HG03575 (cell line): ENCODE data around the gene FBLN2.

ENCODE experiments used
- ATAC-seq: cut with Tn5 transposase; IDR thresholded peaks from one replicate; pipeline ENCODE4 v1.9.1; 2021; ENCODE audit not compliant: unreplicated experiment, insufficient number of reproducible peaks, low FRiP score; ENCODE audit errors: extremely low read depth

The FBLN2 gene

DNA sequence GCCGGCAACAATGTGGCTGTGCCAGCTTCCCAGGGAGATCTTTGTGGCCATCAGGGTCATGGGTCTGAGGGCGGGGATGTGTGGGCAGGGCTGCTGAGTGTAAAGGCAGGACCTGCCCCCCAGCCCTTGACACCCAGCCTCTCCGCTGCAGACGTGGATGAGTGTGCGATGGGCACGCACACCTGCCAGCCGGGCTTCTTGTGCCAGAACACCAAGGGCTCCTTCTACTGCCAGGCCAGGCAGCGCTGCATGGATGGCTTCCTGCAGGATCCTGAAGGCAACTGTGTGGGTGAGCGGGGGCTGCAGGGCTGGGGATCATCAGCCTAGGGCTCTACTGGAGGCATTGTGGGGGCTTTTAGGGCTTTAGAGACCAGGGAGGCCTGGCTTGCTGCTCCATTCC, 78.8 kb downstream of the FBLN2 start:
- ATAC-seq = no peak

- ATAC-seq = no peak
Observed at GRCh38 chr3:13628432-13628831, 79.5 kb downstream of the FBLN2 start.

- no peak for ATAC-seq
Observed at GRCh38 chr3:13628841-13629551, 80.1 kb downstream of the FBLN2 start.

DNA sequence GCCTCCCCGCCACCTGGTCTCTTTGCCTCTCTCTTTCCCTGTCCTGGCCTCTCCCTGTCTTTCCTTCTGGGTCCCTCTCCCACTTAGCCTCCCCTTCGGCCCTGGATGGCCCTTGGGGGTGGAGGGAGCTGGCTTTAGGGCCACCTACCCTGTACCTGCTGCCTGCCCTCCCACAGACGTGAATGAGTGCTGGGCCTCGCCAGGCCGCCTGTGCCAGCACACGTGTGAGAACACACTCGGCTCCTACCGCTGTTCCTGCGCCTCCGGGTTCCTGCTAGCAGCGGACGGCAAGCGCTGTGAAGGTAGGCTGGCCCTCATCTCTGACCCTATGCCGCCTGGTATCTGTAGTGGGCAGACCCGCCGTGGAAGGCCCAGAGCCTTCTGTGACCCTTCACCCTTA, 80.7 kb downstream of the FBLN2 start:
- ATAC-seq = no peak

- ATAC-seq = no peak
Observed at GRCh38 chr3:13631256-13631655, 82.3 kb downstream of the FBLN2 start.

DNA sequence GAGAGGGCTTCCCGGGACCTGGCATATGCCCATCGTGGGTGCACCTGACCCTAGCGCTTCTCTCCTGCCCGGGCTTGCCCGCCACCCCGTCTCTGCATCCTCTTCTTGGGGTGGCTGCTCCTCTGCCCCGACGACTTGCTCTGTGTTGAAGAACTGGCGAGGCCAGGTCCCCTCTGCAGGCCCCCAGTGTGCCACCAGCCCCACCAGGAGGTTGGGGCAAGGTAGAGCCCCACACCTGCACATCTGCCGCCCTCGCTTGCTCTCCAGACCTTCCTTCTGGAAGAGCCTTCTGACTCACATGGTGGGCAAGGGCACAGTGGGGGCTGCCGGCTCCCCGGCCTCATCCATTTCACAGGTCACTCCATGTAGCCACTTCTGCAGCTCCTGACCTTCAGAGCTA, 84.3 kb downstream of the FBLN2 start:
- ATAC-seq = no peak

GRCh38 chr3:13634151-13634550, 85.2 kb downstream of the FBLN2 start:
- ATAC-seq = no peak

- no peak for ATAC-seq
Observed at GRCh38 chr3:13634615-13635014, 85.7 kb downstream of the FBLN2 start.

DNA sequence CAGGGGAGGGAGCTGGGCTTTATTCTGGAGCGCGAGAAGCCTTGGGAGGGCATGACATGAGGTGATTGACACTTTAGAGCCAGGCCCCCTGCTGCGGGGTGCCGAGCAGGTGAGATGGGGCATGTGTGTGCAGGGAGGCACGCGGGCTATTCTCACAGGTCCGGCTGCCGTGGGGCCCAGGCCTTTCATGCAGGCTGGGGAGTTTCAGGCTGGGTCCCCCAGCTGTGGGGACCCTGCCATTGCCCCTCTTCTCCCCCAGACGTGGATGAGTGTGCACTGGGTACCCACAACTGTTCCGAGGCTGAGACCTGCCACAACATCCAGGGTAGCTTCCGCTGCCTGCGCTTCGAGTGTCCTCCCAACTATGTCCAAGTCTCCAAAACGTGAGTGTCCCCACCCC, 87.3 kb downstream of the FBLN2 start:
- no peak for ATAC-seq

DNA sequence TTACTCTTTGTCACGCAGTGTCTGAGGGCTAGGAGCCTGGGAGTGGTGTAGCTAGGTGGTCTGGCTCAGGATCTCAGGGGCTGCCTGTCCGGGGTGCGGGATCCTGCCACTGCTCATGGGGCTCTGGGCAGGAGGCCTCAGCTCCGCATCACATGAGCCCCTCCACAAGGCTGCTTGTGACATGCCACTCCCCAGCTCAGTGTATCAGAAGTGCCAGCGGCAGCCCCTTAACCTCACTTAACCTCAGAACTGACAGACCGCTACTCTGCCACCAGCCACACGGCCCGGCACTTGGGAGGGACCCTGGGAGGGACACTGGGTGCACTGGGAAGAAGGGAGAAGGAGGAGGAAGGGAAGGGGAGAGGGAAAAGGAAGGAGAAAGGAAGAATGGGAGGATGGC, 87.9 kb downstream of the FBLN2 start:
- ATAC-seq = no peak

DNA sequence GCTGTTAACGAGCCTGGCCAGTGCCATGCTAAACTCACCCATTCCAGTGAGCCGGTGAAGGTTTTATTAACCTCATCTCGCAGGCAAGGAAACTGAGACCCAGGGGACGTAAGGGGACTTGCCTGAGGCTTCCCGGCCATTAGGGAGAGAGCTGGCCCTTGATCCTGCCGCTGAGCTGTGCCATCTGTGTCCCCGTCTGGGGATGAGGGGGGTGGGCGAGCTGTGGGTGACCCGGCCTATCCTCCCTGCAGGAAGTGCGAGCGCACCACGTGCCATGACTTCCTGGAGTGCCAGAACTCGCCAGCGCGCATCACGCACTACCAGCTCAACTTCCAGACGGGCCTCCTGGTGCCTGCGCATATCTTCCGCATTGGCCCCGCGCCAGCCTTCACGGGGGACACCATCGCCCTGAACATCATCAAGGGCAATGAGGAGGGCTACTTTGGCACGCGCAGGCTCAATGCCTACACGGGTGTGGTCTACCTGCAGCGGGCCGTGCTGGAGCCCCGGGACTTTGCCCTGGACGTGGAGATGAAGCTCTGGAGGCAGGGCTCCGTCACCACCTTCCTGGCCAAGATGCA, 88.5 kb downstream of the FBLN2 start:
- ATAC-seq = no peak

DNA sequence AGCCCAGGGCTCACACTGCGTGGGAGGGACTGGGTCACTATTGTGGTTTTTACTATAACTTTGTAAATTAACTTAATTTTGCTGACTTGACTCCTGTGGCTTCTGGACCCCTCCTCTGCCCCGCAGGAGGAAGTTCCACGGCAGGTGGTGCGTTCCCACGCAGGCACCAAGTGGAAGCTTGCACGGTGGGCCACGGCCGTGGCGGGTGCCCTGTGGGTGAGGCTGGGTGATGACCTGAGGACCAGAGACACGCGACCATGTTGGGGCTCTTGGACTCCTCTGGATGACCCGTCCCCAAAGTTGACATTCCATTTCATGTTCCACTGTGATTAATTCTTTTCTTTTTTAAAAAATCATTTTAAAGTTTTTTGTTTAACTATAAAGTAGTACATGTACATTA, 89.0 kb downstream of the FBLN2 start:
- ATAC-seq = no peak

DNA sequence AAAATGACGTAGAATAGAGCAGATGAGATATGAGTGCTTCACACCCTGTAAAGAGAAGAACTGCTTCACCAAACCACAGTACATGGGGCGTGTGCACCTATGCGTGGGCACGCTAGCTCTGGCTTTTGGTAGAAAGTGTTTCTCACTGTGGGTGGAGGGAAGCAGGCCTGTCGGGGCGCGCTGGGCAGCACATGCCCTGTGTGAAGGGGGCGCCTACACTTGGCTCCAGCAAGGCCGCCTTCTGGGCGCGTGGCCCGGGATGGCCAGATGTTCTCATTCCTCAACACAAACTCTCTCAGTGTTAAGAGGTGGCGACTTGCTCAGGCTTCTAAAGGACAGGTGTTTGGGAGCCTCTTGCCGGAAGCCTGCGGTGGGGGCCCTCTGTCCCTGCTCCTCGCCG, 90.0 kb downstream of the FBLN2 start:
- ATAC-seq = no peak

DNA sequence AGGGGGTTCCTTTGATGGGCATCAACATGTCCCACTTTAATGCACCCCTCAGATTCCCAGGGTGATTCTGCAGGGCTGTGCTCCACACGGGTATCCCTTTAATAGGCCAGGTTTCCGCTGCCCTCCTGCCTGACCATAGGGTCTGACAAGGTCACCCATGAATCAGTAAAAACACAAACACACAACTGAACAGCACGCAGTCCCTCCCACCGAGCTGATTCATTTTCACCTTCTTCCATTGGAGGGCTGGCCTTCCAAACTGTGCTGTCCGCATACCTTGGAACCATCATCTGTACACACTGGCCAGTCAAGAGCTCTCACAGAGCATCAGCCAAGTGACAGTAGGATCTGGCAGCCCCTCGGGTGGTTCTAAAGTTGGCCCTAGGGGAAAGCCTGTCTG, 93.7 kb downstream of the FBLN2 start:
- ATAC-seq = no peak

DNA sequence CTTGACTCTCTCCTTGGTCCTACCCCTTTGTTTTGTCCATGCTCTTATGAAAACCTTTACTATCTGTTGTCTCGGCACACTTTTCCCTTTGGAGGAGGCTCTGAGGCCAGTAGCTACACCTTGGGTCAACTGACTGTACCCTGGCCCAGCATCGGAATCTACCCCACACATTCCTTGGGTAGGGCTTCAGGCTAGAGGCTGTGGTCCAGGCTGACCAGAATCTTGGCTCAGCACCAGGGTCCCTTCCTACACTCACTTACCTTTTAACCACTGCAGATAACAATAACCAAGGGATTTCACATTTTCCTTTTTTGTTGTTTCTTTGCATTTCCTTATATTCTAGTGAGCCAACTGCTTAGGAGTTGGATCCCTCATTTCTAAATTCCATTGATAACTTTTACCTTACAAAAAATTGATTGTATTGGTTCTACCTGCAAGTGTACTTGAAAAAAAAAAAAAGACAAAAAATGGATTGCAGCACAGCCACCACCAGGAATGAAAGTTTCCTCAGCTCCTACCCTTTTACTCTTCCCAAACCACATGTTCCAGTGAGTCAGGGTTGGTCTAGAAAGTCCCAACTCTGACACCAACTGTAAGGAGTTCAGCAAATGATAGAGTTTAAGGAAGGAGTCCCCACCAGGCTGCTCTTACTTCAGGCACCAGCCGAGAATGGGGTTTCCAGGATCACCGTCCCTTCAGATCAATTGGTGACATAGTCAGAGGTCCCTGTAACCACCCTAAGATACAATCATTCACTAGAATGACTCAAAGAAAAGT, 95.6 kb downstream of the FBLN2 start:
- no peak for ATAC-seq

- ATAC-seq = no peak
Observed at GRCh38 chr3:13645801-13646637, 97.1 kb downstream of the FBLN2 start.

- no peak for ATAC-seq
Observed at GRCh38 chr3:13647298-13648059, 98.6 kb downstream of the FBLN2 start.

DNA sequence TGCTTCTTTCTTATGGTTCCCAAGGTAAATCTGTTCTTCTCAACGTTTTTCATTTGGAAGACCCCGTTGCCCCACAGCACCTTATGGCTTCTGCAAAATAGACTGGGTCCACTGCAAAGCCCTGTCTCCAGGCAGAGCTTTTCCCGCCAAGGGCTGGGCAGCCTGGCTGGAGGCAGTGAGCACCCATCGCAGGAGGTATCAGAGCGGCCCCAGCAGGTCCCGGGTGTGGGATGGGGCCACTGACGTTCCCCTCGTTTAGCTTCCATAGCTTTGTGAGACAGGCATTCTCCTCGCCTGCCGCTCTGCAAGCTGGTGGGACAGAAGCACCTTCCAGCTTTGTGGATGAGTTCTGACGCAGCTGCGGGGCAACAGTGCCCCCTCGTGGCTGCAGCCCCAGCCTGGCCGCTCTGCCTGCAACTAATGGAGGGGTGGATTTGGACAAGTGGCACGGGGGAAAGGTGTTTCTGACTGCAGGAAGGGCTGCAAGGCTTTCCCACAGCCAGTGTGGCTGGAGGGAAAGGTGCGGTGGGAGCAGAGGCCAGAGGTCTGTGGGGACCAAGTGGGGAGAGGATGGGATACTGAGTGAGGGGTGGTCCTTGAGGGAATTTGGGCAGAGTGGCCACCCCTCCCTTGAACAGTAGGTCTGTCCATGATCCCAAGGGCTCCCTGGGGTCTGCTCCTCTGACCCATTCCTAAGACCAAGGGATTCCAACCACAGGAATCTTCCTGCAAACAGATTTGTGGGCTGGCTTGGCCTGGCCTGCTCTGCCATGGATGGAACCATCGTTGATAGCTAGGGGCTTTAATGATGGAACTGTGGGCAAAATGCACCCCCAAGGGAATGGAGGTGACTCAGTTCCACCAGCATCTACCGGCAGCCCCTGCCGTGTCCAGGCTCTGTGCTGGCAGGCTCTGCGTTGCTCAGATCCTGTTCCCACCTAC, 99.4 kb downstream of the FBLN2 start:
- no peak for ATAC-seq
